Karpas-422 (cell line): Measurements from ENCODE around the gene MAGEA2. TPM values are rescaled to one million over a fixed set of nuclear protein-coding genes. Genes with fewer than 3 reads are reported as not detected.
"Not testable (repeated sequence)": the region's sequence is repeated elsewhere in the genome, so short reads cannot be mapped to it uniquely, and the experiment has no call there.

ENCODE experiments used
- DNase-seq: peaks from one replicate; pipeline ENCODE4 v3.0.0-alpha.2; 2015
- H2AFZ ChIP-seq: fragments of 200-600 bp; sonication (generic); 2 replicates; pipeline ENCODE4 v1.6.1; 2014; ENCODE audit warnings: antibody characterized with exemption, low read length, mixed read lengths
- H3K27ac ChIP-seq: fragments of 200-600 bp; sonication (generic); 2 replicates; pipeline ENCODE4 v1.5.1; 2014; ENCODE audit warnings: mild to moderate bottlenecking, low read length, moderate library complexity
- H3K27me3 ChIP-seq: fragments of 200-600 bp; sonication (generic); 2 replicates; pipeline ENCODE4 v1.6.1; 2014; ENCODE audit warnings: low read length, mixed read lengths
- H3K36me3 ChIP-seq: fragments of 200-600 bp; sonication (generic); 2 replicates; pipeline ENCODE4 v1.6.1; 2014; ENCODE audit warnings: low read length, mixed read lengths; ENCODE audit not compliant: insufficient read depth
- H3K4me1 ChIP-seq: fragments of 200-600 bp; sonication (generic); 2 replicates; pipeline ENCODE4 v1.6.1; 2014; ENCODE audit warnings: mild to moderate bottlenecking, low read length, mixed read lengths
- H3K4me2 ChIP-seq: fragments of 200-600 bp; sonication (generic); 2 replicates; pipeline ENCODE4 v1.6.1; 2014; ENCODE audit warnings: low read length, low read depth, mild to moderate bottlenecking; ENCODE audit not compliant: poor library complexity, severe bottlenecking
- H3K4me3 ChIP-seq: fragments of 200-600 bp; sonication (generic); 2 replicates; pipeline ENCODE4 v1.5.1; 2014; ENCODE audit warnings: mild to moderate bottlenecking, antibody characterized with exemption, low read length, mixed read lengths
- H3K79me2 ChIP-seq: fragments of 200-600 bp; sonication (generic); 2 replicates; pipeline ENCODE4 v1.6.1; 2014; ENCODE audit warnings: mild to moderate bottlenecking, low read length, mixed read lengths
- H3K9ac ChIP-seq: fragments of 200-600 bp; sonication (generic); 2 replicates; pipeline ENCODE4 v1.6.0; 2014; ENCODE audit warnings: low read length
- H3K9me2 ChIP-seq: fragments of 200-600 bp; sonication (generic), shearing (Covaris generic); replicated peaks from 2 replicates; pipeline ENCODE4 v1.6.0; 2014; ENCODE audit warnings: mild to moderate bottlenecking, low read length, moderate library complexity; ENCODE audit not compliant: insufficient read depth
- H3K9me3 ChIP-seq: fragments of 300-700, 200-600 bp; sonication (generic); 2 replicates; pipeline ENCODE4 v1.6.1; 2014; ENCODE audit warnings: low read length, mixed read lengths
- H4K20me1 ChIP-seq: fragments of 200-600 bp; sonication (generic); 2 replicates; pipeline ENCODE4 v1.6.1; 2014; ENCODE audit warnings: mild to moderate bottlenecking, antibody characterized with exemption, low read length, low read depth; ENCODE audit not compliant: insufficient read depth
- total RNA-seq: library from RNA; depleted of rRNA; stranded (reverse); fragments of >200 nt; shearing (Covaris generic); gene quantifications from 2 replicates; pipeline ENCODE4 v1.2.3, GENCODE V29; 2014; ENCODE audit warnings: low replicate concordance; rRNA removed

The MAGEA2 gene, protein sequence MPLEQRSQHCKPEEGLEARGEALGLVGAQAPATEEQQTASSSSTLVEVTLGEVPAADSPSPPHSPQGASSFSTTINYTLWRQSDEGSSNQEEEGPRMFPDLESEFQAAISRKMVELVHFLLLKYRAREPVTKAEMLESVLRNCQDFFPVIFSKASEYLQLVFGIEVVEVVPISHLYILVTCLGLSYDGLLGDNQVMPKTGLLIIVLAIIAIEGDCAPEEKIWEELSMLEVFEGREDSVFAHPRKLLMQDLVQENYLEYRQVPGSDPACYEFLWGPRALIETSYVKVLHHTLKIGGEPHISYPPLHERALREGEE
- not detected in 2 replicates for total RNA-seq

DNA sequence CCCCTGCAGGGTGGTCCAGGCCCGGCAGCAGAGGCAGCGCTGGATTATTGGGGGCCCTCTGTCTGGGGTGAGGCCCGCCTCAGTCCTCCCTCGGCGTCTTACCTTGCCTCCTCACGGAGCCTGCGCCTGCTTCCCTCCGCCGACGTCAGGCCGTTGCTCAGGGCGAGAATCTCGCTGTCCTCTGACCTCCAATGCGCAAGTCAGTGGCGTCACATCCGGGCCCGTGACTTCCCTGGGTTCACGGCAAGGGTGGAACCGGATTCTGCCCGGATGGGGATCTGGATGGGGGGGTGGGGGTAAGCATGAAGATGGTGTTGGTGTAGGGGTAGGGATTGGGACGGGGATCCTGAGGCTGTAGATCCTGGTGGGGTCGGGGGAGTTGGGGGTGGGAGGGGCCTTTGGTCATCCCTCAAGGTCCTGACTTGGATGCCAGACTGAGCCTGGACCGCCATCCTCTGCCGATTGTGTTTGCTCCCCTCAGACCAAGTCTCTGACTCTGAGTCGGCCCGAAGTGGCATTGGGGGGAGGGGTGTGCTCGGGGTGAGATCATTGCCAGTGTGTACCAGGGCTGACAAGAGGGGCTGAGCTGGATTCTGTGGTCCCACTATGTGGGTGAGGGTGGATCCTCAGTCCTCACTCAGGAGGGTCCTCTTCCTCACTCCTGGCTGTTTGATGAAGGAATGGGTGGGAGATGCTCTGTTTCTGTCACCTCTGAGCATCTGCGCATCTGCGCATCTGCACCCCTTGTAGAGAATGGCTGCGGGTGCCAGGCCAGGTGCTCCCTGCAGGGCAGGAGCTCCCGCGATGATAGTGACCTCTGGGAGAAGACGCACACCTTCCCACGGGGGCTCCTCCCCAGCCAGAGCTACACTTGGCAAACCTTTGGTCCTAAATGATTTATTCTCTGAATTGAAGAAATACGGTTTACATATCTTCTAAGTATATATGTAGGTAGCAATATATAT lies at the start of gene MAGEA2:
Gene MAGEA2 (minus strand): TSS at position 157 of the 965 bp plus-strand sequence. CDS start 2,479 bp downstream, outside the sequence.
- not testable (repeated sequence) for H3K4me1 ChIP-seq, H3K27me3 ChIP-seq, H3K36me3 ChIP-seq, H3K9me3 ChIP-seq, H3K9me2 ChIP-seq, H3K9ac ChIP-seq, H3K27ac ChIP-seq, H3K79me2 ChIP-seq, DNase-seq, H2AFZ ChIP-seq, H3K4me3 ChIP-seq, H3K4me2 ChIP-seq, H4K20me1 ChIP-seq

DNA sequence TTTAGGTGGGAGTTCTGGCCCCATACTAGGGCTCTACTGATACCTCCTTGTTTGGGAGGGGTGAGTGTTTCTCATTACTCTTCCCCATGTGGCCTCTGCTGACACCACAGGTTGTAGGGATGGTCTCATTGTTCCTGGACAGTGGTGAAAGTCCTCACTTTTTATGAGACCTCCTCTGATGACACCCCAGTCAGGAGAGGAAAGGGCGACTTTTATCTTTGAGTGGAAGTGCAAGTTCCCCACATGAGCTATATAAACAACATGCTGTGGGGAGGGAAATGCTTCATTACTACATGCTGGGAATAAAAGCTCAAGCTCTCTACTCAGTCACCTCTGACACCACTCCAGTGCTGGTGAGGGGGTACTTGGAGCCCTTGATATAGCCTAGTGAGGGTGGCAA lies 45.3 kb upstream of the MAGEA2 start:
- H3K4me1 ChIP-seq = peaks cover 3% of the 10 kb centered on the region; the same call in 1 of the 2 replicates
- no peaks in the 10 kb centered on the region for H3K36me3 ChIP-seq
- H3K9me2 ChIP-seq = no peaks in the 10 kb centered on the region
- no peak for DNase-seq
- H3K27me3 ChIP-seq = no peaks in the 10 kb centered on the region
- no peak overlapping the region for H2AFZ ChIP-seq
- H3K27ac ChIP-seq = no peak overlapping the region
- H3K79me2 ChIP-seq = no peaks in the 10 kb centered on the region
- no peaks in the 10 kb centered on the region for H4K20me1 ChIP-seq
- H3K4me3 ChIP-seq = no peak overlapping the region
- no peak overlapping the region for H3K9ac ChIP-seq
- H3K9me3 ChIP-seq = no peaks in the 10 kb centered on the region
- no peak overlapping the region for H3K4me2 ChIP-seq

DNA sequence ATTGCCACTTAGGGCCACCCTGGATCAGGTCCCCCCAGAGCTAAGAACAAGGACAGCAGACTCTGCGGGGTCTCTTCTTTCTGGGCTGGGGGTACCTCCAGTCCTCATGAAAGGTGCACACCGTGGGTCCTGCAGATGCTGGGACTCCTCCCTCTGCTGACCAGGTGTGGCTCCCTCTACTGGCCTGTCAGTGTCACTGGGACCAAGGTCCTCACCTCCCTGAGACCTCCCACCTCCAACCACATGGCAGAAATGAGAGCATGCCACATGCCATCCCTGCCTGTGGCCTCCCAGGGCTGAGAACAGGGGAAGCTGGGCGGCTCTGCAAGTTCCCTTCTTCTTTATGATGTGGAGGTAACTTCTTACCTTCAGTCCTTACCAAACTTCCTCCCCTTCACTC lies 33.4 kb upstream of the MAGEA2 start:
- H3K27me3 ChIP-seq, H3K36me3 ChIP-seq, H3K4me2 ChIP-seq, H3K27ac ChIP-seq, H4K20me1 ChIP-seq, H3K79me2 ChIP-seq, H2AFZ ChIP-seq, H3K4me1 ChIP-seq, DNase-seq, H3K9me2 ChIP-seq, H3K4me3 ChIP-seq, H3K9me3 ChIP-seq, H3K9ac ChIP-seq: not testable (repeated sequence)

DNA sequence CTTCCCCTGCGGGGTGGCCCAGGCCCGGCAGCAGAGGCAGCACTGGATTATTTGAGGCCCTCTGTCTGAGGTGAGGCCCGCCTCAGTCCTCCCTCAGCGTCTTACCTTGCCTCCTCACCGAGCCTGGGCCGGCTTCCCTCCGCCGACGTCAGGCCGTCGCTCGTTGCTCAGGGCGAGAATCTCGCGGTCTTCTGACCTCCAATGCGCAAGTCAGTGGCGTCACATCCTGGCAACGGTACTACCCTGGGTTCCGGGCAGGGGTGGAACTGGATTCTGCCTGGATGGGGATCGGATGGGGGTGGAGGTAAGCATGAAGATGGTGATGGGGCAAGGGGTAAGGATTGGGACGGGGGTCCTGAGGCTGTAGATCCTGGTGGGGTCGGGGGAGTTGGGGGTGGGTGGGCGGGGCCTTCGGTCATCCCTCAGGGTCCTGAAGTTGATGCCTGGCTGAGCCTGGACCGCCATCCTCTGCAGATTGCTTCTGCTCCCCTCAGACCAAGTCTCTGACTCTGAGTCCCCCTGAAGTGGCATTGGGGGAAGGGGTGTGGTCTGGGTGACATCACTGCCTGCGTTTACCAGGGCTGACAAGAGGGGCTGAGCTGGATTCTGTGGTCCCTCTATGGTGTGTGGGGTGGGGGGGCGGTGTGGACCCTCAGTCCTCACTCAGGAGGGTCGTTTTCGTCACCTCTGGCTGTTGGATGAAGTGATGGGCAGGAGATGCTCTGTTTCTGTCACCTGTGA lies 16.1 kb upstream of the MAGEA2 start, which contains the start of gene MAGEA6:
Gene MAGEA6 (minus strand): TSS at position 141 of the 741 bp plus-strand sequence. CDS start 2,039 bp downstream, outside the sequence.
- H3K9me3 ChIP-seq, H3K9ac ChIP-seq, H2AFZ ChIP-seq, H3K27me3 ChIP-seq, DNase-seq, H3K9me2 ChIP-seq, H3K79me2 ChIP-seq, H3K36me3 ChIP-seq, H3K4me3 ChIP-seq, H4K20me1 ChIP-seq, H3K4me2 ChIP-seq, H3K27ac ChIP-seq, H3K4me1 ChIP-seq: not testable (repeated sequence)

DNA sequence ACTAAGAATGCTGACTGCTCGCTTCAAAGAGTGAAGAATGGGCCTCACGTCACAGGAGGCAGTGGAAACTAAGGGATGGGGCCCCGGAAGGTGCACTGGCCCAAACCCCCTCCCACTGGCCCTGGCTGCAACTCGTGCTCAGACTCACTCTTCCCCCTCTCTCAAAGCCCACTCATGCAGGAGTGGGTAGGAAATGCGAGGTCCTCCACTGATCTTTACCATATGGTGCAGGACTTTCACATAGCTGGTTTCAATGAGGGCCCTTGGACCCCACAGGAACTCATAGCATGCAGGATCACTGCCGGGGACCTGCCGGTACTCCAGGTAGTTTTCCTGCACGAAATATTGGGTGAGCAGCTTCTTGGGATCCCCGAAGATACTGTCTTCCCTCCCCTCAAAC lies 12.9 kb upstream of the MAGEA2 start:
- not testable (repeated sequence) for DNase-seq, H3K4me1 ChIP-seq, H3K27me3 ChIP-seq, H2AFZ ChIP-seq, H3K9me3 ChIP-seq, H3K4me3 ChIP-seq, H3K36me3 ChIP-seq, H3K9me2 ChIP-seq, H3K9ac ChIP-seq, H3K4me2 ChIP-seq, H3K27ac ChIP-seq, H3K79me2 ChIP-seq, H4K20me1 ChIP-seq

DNA sequence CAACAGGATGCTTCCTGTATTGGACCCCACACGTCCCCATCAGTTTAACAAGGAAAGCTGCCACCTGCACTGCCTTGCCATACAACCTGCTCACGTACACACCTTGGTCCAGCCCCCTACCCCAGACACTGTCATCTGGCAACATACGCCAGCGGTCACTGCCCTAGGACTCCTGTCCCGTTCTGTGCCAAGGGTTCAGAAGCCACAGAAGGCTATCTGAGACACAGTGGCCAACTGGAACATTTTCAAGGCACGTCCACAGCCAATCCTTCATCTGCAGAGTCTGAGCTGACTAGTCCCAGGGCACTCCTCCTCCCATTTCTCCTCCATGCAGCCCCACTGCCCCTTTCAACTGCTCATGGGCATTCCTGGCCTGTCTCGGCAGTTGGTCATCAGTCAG lies 7.9 kb upstream of the MAGEA2 start:
- H3K4me1 ChIP-seq, H3K79me2 ChIP-seq, H3K4me2 ChIP-seq, DNase-seq, H4K20me1 ChIP-seq, H3K9ac ChIP-seq, H3K27me3 ChIP-seq, H3K27ac ChIP-seq, H3K9me2 ChIP-seq, H3K36me3 ChIP-seq, H2AFZ ChIP-seq, H3K4me3 ChIP-seq, H3K9me3 ChIP-seq: not testable (repeated sequence)

DNA sequence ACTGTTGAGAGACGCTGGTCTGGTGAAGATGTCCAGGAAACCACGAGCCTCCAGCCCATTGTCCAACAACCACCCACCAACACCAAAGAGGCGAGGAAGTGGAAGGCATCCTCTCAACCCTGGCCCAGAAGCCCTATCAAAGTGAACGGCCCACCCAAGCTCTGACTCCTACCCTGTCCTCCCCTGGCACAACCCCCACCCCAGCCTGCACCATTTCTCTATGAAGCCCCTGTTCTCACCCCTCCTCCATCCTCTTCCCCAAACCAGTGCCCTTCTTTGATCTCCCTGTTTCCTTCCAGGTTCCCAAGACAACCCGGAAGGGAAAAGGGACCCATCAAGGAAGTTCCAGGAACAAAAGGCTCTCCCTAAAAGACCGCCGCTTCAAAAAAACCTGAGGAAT lies 5.9 kb upstream of the MAGEA2 start:
- not testable (repeated sequence) for H2AFZ ChIP-seq, H4K20me1 ChIP-seq, H3K9ac ChIP-seq, DNase-seq, H3K79me2 ChIP-seq, H3K9me3 ChIP-seq, H3K27me3 ChIP-seq, H3K4me2 ChIP-seq, H3K36me3 ChIP-seq, H3K4me1 ChIP-seq, H3K9me2 ChIP-seq, H3K4me3 ChIP-seq, H3K27ac ChIP-seq

DNA sequence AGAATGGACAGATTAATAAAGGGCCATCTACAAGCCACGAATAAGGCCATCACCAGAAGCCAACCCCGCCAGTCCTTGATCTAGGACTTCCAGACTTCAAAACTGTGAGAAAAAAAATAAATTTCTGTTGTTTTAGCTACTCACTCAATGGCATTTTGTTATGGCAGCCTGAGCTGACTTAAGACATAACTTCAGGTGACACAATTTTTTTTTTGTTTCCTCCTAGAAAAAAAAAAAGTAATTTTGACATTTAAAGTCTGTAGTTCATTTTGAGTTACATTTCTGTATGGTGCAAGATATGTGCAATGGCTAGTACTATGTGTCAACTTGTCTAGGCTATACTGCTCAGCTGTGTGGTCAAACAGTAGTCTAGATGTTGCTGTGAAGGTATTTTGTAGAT lies 5.3 kb upstream of the MAGEA2 start, which contains the start of gene CSAG3:
Gene CSAG3 (plus strand): TSS at position 301 of the 400 bp plus-strand sequence.
- not testable (repeated sequence) for DNase-seq

More for the DNA sequence above, 5.3 kb upstream of the MAGEA2 start, which contains the start of gene CSAG3:
- not testable (repeated sequence) for H3K36me3 ChIP-seq, H4K20me1 ChIP-seq, H3K27ac ChIP-seq, H3K79me2 ChIP-seq, H3K4me3 ChIP-seq, H3K4me1 ChIP-seq, H2AFZ ChIP-seq, H3K9me3 ChIP-seq, H3K4me2 ChIP-seq, H3K9ac ChIP-seq, H3K27me3 ChIP-seq, H3K9me2 ChIP-seq
